Activated CD4-positive, CD25-positive, alpha-beta regulatory T cell treated with anti-CD3 and anti-CD28 coated beads, Interleukin-2, amount 50 U/mL, for 16 hours (primary cell): Measurements from ENCODE around the gene ANLN.

Experiments used
- DNase-seq: peaks from one replicate; pipeline ENCODE4 v3.0.0-alpha.2; 2020; ENCODE audit warnings: low read depth, low spot score

Gene ANLN, protein sequence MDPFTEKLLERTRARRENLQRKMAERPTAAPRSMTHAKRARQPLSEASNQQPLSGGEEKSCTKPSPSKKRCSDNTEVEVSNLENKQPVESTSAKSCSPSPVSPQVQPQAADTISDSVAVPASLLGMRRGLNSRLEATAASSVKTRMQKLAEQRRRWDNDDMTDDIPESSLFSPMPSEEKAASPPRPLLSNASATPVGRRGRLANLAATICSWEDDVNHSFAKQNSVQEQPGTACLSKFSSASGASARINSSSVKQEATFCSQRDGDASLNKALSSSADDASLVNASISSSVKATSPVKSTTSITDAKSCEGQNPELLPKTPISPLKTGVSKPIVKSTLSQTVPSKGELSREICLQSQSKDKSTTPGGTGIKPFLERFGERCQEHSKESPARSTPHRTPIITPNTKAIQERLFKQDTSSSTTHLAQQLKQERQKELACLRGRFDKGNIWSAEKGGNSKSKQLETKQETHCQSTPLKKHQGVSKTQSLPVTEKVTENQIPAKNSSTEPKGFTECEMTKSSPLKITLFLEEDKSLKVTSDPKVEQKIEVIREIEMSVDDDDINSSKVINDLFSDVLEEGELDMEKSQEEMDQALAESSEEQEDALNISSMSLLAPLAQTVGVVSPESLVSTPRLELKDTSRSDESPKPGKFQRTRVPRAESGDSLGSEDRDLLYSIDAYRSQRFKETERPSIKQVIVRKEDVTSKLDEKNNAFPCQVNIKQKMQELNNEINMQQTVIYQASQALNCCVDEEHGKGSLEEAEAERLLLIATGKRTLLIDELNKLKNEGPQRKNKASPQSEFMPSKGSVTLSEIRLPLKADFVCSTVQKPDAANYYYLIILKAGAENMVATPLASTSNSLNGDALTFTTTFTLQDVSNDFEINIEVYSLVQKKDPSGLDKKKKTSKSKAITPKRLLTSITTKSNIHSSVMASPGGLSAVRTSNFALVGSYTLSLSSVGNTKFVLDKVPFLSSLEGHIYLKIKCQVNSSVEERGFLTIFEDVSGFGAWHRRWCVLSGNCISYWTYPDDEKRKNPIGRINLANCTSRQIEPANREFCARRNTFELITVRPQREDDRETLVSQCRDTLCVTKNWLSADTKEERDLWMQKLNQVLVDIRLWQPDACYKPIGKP

DNA sequence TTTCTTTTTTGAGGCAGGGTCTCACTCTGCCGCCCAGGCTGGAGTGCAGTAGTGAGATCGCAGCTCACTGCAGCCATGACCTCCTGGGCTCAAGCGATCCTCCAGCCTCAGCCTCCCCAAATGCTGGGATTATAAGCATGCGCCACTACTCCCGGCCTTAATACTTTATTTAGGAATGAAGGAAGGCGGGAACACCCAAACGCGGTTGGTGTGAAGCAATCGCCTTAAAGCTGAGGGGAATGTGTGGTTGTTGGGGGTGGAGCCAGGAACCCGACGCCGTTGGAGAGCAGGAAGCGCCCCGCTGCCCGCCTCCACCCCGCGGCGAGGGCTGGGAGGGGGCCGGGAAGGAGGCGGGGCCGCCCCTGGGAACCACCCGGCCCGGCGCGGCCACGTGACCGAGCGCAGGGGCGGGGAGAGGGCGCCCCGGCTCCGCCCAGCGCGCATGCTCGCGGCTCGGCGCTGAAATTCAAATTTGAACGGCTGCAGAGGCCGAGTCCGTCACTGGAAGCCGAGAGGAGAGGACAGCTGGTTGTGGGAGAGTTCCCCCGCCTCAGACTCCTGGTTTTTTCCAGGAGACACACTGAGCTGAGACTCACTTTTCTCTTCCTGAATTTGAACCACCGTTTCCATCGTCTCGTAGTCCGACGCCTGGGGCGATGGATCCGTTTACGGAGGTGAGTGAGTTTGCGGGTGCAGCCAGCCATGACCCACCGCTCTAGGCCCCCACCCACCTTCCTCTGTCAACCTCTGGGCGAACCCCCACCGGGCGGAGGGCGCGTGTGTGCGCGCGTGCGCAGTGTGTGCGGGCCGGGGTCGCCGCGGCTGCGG lies at the start of gene ANLN:
ANLN (plus strand) TSS at position 492 of the 828 bp plus-strand sequence; CDS start at position 657, 165 bp downstream.
- peak; percentile 65 for DNase-seq

GRCh38 chr7:36343548-36343947 lies 46.1 kb upstream of the ANLN start:
- DNase-seq = no peak

- no peak for DNase-seq
Observed at GRCh38 chr7:36344622-36345021, 45.0 kb upstream of the ANLN start.

GRCh38 chr7:36346260-36346831 lies 43.3 kb upstream of the ANLN start:
- no peak for DNase-seq

- no peak for DNase-seq
Observed at GRCh38 chr7:36348256-36348655, 41.4 kb upstream of the ANLN start.

GRCh38 chr7:36348771-36349170 lies 40.9 kb upstream of the ANLN start:
- no peak for DNase-seq

- DNase-seq = no peak
Observed at GRCh38 chr7:36349626-36350025, 40.0 kb upstream of the ANLN start.

GRCh38 chr7:36355490-36355889 lies 34.2 kb upstream of the ANLN start:
- no peak for DNase-seq

DNA sequence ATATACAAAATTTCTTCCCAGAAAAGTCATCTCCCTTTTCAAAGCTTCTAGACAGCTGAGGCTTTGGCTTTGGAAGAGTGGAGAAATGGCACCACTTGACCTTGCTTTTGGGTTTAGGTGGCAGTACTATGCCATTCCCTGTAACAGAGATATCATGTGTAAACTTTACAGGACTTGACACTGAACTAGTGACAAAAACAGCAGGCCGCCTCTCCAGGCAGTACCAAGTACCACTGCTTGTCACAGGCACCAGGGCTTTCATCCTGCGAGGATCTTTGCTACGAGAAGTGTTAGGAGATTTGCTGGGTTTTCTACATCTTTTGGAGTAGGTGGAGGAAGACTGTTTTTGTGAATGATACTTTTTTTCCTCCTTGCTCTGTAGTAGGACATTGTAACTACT lies 32.6 kb upstream of the ANLN start:
- no peak for DNase-seq

- DNase-seq = no peak
Observed at GRCh38 chr7:36358589-36358988, 31.1 kb upstream of the ANLN start.

- DNase-seq = no peak
Observed at GRCh38 chr7:36360244-36360643, 29.4 kb upstream of the ANLN start.

- no peak for DNase-seq
Observed at GRCh38 chr7:36361227-36361626, 28.4 kb upstream of the ANLN start.

DNA sequence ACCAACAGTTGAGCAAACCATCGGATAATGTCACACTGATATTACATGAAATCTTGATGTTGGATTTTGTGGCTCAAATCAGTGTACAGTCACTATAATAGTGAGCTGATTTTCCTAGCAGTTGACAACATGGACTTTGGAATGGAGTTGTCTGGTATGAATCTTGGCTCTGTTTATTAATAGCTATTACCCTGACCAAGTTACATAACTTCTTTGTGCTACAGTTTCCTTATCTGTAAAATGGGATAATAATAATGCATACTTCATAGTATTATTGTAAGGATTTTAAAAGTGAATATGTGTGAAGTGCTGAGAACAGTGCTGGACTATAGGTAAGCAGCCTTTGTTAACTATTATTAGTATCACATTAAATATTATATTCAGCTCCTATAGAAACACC lies 26.1 kb upstream of the ANLN start:
- no peak for DNase-seq

DNA sequence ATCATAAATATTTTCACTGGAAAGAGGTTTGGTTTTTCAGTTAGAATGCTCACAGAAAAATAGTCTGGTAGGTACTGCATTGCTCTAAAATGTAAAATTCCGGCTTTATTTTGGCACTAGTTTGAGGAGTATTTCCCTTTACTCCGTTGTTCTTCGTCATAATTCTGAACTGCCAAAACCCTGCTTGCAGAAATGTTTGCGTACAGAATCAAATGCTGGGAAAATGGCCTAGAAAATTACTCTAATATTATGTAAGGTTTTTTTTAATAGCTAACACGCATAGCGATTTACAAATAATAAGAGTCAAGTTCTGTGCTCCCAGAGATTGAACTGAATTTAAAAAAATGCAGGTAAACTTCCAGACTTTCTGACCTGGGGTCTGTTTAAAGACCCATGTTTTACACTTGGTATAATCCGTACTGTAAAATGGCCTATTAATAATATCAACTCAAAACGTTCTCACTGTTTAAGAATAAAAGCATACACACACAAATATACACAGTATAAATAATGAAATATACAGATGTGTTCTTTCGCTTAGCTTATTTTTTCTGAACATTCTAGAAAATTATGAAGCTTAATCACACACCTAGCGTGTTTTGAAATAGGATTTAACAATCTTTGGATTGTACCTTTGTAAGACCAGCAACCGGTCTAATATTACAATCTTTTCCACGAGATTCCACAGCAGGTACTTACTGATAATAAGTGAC lies 23.5 kb upstream of the ANLN start:
- no peak for DNase-seq

DNA sequence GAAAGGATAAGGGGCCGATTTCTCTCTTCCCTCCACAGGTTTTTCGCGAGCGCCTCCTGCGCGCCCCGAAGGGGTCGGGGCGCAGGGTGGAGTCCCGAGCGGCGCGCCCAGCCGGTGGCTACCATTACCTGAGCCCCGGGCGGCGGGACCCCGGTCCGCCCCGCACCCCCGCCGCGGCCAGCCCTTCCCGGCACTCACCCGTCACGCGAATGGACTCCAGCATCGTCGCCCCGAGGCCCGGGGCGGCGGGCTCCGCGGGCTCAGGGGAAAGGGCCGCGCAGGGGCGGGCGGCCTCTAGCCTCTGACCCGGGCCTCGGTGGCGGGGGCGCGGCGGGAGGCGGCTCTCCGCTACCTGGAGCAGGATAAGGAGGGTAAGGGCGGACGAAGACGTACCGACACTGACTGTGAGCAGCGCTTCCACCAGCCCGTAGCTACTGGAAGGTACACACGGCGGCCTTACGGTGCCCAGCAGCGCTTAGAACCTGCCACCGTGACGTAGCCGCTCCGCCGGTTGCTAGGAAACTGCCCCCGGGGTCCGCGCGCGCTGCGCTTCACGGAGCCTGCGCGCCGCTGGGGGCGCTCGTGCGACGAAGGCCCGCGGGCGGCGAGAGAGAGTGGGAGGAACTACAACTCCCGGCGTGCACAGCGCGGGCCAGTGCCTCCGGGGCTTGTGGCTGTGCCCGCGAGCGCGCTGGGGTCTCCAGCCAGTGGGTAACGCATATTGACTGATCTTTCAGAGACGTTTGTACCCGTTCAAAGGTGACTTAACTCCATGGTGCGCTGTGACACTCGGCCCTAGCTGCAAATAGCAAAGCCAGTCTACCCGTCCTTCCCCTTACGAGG lies 22.7 kb upstream of the ANLN start:
- DNase-seq = peak; percentile 82

GRCh38 chr7:36367561-36368077 lies 22.0 kb upstream of the ANLN start:
- no peak for DNase-seq

GRCh38 chr7:36368496-36368895 lies 21.2 kb upstream of the ANLN start:
- DNase-seq = no peak

DNA sequence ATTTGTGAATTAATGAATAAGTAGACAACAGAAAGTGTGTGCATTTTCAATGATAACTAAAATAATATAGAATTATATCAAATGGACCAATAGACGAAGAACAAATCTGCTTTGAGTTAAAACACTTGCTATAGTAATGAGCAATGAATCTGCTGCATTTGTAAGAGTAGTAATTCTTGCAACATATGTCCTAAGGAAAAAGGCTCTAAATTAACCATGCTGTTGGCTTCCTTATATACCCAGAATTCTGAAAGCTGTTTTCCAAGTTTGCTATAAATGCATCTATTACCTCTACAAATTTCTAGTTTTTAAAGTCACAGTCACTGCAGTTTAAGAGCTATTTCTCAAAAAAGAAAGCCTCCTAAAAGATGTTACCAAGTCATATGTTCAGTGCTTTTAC lies 20.5 kb upstream of the ANLN start:
- DNase-seq = no peak

DNA sequence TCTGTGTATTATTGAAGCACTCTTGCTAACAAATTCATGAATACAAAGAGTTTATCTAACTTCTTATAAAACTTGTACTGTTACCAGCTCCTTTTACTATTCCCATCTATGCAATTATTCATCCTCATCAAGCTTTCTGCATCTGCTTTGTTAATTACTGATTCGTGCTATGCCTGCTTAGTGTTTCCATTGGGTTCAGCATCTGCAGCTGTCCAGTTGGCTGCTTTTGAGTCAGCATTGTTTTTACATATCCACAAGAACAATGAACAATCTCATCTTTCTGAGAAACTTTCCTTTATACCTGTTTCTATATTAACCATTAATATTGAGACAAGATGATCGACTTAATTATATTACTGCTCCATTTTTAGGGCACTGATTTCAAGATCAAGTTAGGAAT lies 19.6 kb upstream of the ANLN start:
- DNase-seq = no peak
